ACC112 (cell line): Measurements from ENCODE around the gene SPG21.
"Not testable (repeated sequence)": the region's sequence is repeated elsewhere in the genome, so short reads cannot be mapped to it uniquely, and the experiment has no call there.

ENCODE experiments used
- H2AFZ ChIP-seq: fragments of 200-600 bp; sonication (generic); one replicate; pipeline ENCODE4 v1.6.0; 2017; ENCODE audit warnings: antibody characterized with exemption, low read length; ENCODE audit not compliant: unreplicated experiment
- H3K27ac ChIP-seq: fragments of 200-600 bp; sonication (generic); 2 replicates; pipeline ENCODE4 v1.5.1; 2014; ENCODE audit warnings: low read depth, mild to moderate bottlenecking, antibody characterized with exemption, low read length, moderate library complexity
- H3K27me3 ChIP-seq: fragments of 200-600 bp; sonication (generic); 2 replicates; pipeline ENCODE4 v1.6.1; 2014; ENCODE audit warnings: mild to moderate bottlenecking, antibody characterized with exemption, low read length, moderate library complexity, mixed read lengths; ENCODE audit not compliant: insufficient read depth
- H3K36me3 ChIP-seq: fragments of 200-600 bp; sonication (generic); 2 replicates; pipeline ENCODE4 v1.6.1; 2016; ENCODE audit warnings: mild to moderate bottlenecking, antibody characterized with exemption, low read length, moderate library complexity, mixed read lengths; ENCODE audit not compliant: insufficient read depth
- H3K4me1 ChIP-seq: fragments of 200-600 bp; sonication (generic); one replicate; pipeline ENCODE4 v1.6.1; 2016; ENCODE audit warnings: low read length, mixed read lengths; ENCODE audit not compliant: insufficient read depth, unreplicated experiment, control insufficient read depth
- H3K4me3 ChIP-seq: fragments of 200-600 bp; sonication (generic); 2 replicates; pipeline ENCODE4 v1.5.1; 2014; ENCODE audit warnings: mild to moderate bottlenecking, low read depth, low read length
- H3K79me2 ChIP-seq: fragments of 200-600 bp; sonication (generic); one replicate; pipeline ENCODE4 v1.6.0; 2016; ENCODE audit warnings: low read length; ENCODE audit not compliant: control insufficient read depth, unreplicated experiment, insufficient read depth

Gene SPG21

DNA sequence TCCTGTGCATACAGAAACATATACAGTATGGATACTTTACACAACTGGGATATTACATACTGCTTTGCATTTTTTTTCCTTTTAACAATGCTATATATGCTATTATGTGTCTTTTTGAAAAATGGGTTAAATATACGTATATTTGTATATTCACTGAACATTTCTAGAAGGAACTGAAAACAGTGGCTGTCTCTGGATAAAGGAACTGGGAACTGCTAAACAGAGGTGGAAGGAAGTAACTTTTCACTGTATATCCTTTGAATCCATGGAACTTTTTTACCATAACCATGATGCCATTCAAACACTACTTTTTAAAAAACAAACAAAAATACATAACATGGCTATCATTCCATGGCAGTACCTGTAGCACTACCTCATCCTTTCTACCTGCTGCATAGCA lies 37.9 kb upstream of the SPG21 start:
- no peaks in the 10 kb centered on the region for H3K27me3 ChIP-seq
- H3K36me3 ChIP-seq = no peaks in the 10 kb centered on the region; the same call in 1 of the 2 replicates
- H3K4me3 ChIP-seq = peak overlapping the region; percentile 97
- peaks cover 10% of the 10 kb centered on the region for H3K4me1 ChIP-seq
- peaks cover 19% of the 10 kb centered on the region for H3K79me2 ChIP-seq
- no peak overlapping the region for H2AFZ ChIP-seq
- no peak overlapping the region for H3K27ac ChIP-seq

DNA sequence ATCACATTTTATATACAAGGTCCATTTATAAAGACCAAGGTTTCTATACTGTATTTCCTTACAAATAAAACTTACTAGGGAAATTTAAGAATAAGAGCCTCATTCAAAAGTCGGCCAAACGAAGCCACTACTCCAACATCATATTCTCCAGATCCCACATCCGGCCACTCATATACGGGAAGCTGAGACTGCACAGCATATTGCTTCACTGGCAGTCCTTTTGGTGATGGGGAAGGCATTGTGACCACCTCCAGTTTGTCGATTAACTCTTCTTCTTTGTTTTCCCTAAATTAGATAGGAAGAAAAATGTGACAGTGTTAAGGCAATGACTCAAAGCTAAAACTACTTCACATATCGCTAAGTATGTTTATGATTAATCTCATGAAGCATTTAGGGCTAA lies 37.0 kb upstream of the SPG21 start:
- no peaks in the 10 kb centered on the region for H3K27me3 ChIP-seq
- H3K4me3 ChIP-seq = no peak overlapping the region
- peaks cover 10% of the 10 kb centered on the region for H3K4me1 ChIP-seq
- H3K27ac ChIP-seq = no peak overlapping the region
- H3K36me3 ChIP-seq = no peaks in the 10 kb centered on the region; the same call in 1 of the 2 replicates
- no peak overlapping the region for H2AFZ ChIP-seq
- H3K79me2 ChIP-seq = peaks cover 19% of the 10 kb centered on the region

- H3K79me2 ChIP-seq = no peaks in the 10 kb centered on the region
- no peak overlapping the region for H2AFZ ChIP-seq
- no peak overlapping the region for H3K27ac ChIP-seq
- no peak overlapping the region for H3K4me3 ChIP-seq
- no peaks in the 10 kb centered on the region for H3K4me1 ChIP-seq
- peaks cover 14% of the 10 kb centered on the region for H3K36me3 ChIP-seq
- H3K27me3 ChIP-seq = no peaks in the 10 kb centered on the region
Measured at GRCh38 chr15:65021488-65021887, 31.8 kb upstream of the SPG21 start.

DNA sequence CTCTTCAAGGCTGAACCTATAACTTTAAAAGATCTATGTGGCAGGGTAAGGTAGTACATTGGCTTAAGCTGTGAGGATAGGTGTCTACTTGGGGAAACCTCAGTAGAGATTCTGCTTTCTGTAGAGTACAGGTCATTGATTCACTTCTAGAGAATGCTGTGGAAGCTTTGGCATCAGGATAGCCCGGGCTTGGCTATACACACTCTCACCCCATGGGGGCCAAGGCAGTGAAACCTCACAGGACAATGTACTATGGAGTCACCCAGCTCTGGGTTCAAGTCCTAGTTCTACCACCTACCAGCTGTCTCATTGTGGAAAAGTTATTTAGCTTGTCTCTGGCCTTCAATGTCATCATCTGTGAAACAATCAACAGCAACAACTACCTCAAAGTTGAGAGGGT lies 30.7 kb upstream of the SPG21 start:
- peaks cover 23% of the 10 kb centered on the region for H3K36me3 ChIP-seq
- no peak overlapping the region for H3K4me3 ChIP-seq
- no peaks in the 10 kb centered on the region for H3K4me1 ChIP-seq
- no peak overlapping the region for H2AFZ ChIP-seq
- H3K27ac ChIP-seq = no peak overlapping the region
- no peaks in the 10 kb centered on the region for H3K79me2 ChIP-seq
- no peaks in the 10 kb centered on the region for H3K27me3 ChIP-seq

GRCh38 chr15:65011198-65011597 lies 21.5 kb upstream of the SPG21 start:
- not testable (repeated sequence) for H3K4me1 ChIP-seq, H3K4me3 ChIP-seq, H3K27ac ChIP-seq, H3K27me3 ChIP-seq, H3K79me2 ChIP-seq, H2AFZ ChIP-seq
- H3K36me3 ChIP-seq = peaks cover 40% of the 10 kb centered on the region

- no peak overlapping the region for H3K4me3 ChIP-seq
- H3K27me3 ChIP-seq = no peaks in the 10 kb centered on the region
- no peak overlapping the region for H3K27ac ChIP-seq
- H3K36me3 ChIP-seq = peaks cover 22% of the 10 kb centered on the region
- no peak overlapping the region for H2AFZ ChIP-seq
- H3K79me2 ChIP-seq = no peaks in the 10 kb centered on the region
- no peaks in the 10 kb centered on the region for H3K4me1 ChIP-seq
Measured at GRCh38 chr15:65008983-65009382, 19.3 kb upstream of the SPG21 start.

DNA sequence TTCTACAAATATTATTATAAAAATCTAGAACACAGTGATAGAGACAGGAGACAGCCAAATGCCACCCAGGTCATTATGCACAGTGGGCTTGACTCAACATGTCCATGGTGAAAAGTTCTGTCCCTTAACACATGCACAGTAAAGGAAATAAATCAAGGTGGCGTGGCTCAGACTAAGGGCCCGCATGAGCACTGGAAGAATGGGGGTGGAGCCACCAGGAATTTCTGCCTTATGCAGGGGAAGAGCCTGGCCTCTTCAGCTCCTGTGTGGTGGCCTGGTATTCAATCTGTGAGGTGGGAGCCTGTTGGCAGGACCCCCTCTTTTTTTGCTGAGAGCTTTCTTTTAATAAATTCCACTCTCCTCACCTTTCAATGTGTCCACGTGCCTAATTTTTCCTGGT lies 17.2 kb upstream of the SPG21 start:
- peaks cover 6% of the 10 kb centered on the region; the same call in 1 of the 2 replicates for H3K36me3 ChIP-seq
- no peaks in the 10 kb centered on the region for H3K27me3 ChIP-seq
- no peak overlapping the region for H3K27ac ChIP-seq
- no peak overlapping the region for H3K4me3 ChIP-seq
- H2AFZ ChIP-seq = no peak overlapping the region
- no peaks in the 10 kb centered on the region for H3K79me2 ChIP-seq
- H3K4me1 ChIP-seq = no peaks in the 10 kb centered on the region

- no peaks in the 10 kb centered on the region for H3K36me3 ChIP-seq
- no peaks in the 10 kb centered on the region for H3K79me2 ChIP-seq
- H3K4me1 ChIP-seq = no peaks in the 10 kb centered on the region
- H3K4me3 ChIP-seq = no peak overlapping the region
- H3K27me3 ChIP-seq = no peaks in the 10 kb centered on the region
- H3K27ac ChIP-seq = no peak overlapping the region
- H2AFZ ChIP-seq = no peak overlapping the region
Measured at GRCh38 chr15:65004993-65005392, 15.3 kb upstream of the SPG21 start.

DNA sequence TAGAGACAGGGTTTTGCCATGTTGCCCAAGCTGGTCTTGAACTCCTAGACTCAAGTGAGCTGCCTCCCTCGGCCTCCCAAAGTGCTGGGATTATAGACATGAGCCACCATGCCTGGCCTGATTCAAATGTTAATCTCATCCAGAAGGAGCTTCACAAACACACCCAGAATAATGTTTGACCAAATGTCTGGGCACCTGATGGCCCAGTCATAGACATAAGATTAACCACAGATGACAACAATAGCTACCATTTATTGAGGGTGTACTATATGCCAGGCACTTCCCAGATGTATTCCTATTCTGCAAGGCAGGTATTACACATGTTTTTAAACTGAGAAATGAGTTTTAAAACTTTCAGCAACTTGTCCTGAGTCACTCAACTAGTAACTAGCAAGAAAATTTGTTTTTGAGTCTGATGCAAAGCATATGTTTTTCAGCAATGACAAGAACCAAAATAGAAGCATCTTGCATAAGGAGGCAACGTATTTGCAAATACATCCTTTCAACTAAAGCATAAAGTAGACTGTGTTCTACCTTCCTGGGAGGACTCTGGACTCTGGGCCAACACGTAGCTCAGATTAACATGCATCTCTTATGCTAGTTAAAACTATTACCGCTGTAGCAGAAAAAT lies 8.1 kb upstream of the SPG21 start:
- Histone ChIP-seq H3K27me3 (no peaks in the 10 kb centered on the region), H3K27ac (no peak overlapping the region), H2AFZ (no peak overlapping the region), H3K79me2 (no peaks in the 10 kb centered on the region), H3K36me3 (no peaks in the 10 kb centered on the region), H3K4me1 (no peaks in the 10 kb centered on the region), H3K4me3 (no peak overlapping the region)

GRCh38 chr15:64997066-64997465 lies 7.4 kb upstream of the SPG21 start:
- H3K79me2 ChIP-seq = no peaks in the 10 kb centered on the region
- no peak overlapping the region for H3K4me3 ChIP-seq
- no peaks in the 10 kb centered on the region for H3K27me3 ChIP-seq
- no peaks in the 10 kb centered on the region for H3K4me1 ChIP-seq
- no peak overlapping the region for H2AFZ ChIP-seq
- no peak overlapping the region for H3K27ac ChIP-seq
- H3K36me3 ChIP-seq = no peaks in the 10 kb centered on the region

DNA sequence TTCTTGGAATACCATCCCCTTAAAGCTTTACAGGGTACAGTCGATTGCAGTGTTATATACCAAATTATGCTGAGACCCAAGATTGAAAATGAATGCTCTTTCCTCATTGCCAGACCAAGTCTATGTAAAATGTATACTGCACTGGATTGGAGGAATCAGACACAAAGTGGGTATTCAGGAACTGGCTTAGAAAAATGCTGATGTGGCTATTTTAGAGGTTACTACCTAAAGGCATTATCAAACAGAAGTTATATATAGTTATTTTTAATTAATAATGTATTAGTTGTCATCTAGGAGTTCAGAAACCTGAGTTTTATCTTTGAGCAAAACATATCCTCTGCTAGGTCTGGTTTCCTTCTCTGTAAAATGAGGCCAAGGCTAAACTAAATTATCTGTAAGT lies 3.6 kb upstream of the SPG21 start:
- H3K36me3 ChIP-seq = no peaks in the 10 kb centered on the region
- H3K27me3 ChIP-seq = no peaks in the 10 kb centered on the region
- no peak overlapping the region for H3K27ac ChIP-seq
- peaks cover 6% of the 10 kb centered on the region for H3K4me1 ChIP-seq
- H3K4me3 ChIP-seq = peak overlapping the region; percentile 5; the same call in 1 of the 2 replicates
- peaks cover 10% of the 10 kb centered on the region for H3K79me2 ChIP-seq
- peak overlapping the region; percentile 54 for H2AFZ ChIP-seq
